Colonic mucosa (tissue), 4 donors: ENCODE measurements around the gene INHBB. TPM values are rescaled to one million over a fixed set of nuclear protein-coding genes. Genes with fewer than 3 reads are reported as not detected.

Experiments
- DNase-seq: peaks from one replicate; pipeline ENCODE4 v3.0.0-alpha.2; 2020
- H3K27ac ChIP-seq: fragments of 200-600 bp; one replicate; pipeline ENCODE4 v1.8.0; 2021
- H3K27me3 ChIP-seq: fragments of 200-600 bp; one replicate; pipeline ENCODE4 v1.8.0; 2021
- H3K36me3 ChIP-seq: fragments of 200-600 bp; one replicate; pipeline ENCODE4 v1.8.0; 2021
- H3K4me1 ChIP-seq: fragments of 200-600 bp; one replicate; pipeline ENCODE4 v1.8.0; 2021; ENCODE audit warnings: mild to moderate bottlenecking
- H3K4me3 ChIP-seq: fragments of 200-600 bp; one replicate; pipeline ENCODE4 v1.8.0; 2021
- H3K9ac ChIP-seq, 2 donors: one replicate each; pipeline ENCODE4 v1.7.0; 2013; ENCODE audit warnings: control low read depth in 2 of 2, low read depth in 2 of 2, low read length in 2 of 2
- H3K9me3 ChIP-seq: fragments of 200-600 bp; one replicate; pipeline ENCODE4 v1.8.0; 2021
- intact Hi-C: fragments of 100-400 bp; cut with DNase I; formaldehyde crosslinking; loops from one replicate; pipeline ENCODE4 v1.14.1; 2022
- total RNA-seq, 2 donors: library from RNA; stranded (reverse); fragmentation: NEBNext Ultra II Directional in 1 of 2; extraction: Animal tissue kit (Norgen Biotek cat#: 25700) in 1 of 2; gene quantifications; one replicate each; pipeline ENCODE4 v1.2.1, GENCODE V29; 2021
- TF ChIP-seq, protein P1 (sequence below): fragments of 200-600 bp; IDR thresholded peaks from one replicate; pipeline ENCODE4 v1.8.0; 2022; ENCODE audit warnings: antibody characterized with exemption, mild to moderate bottlenecking
- donor health status: healthy.
- donor health status: DM: no; HTN: no; CAD: no.
- donor health status: DM: no; HTN: no; CAD: no.

Gene INHBB
- total RNA-seq, 2 donors from 2014 or later: 0.30 to 3.1 TPM

DNA sequence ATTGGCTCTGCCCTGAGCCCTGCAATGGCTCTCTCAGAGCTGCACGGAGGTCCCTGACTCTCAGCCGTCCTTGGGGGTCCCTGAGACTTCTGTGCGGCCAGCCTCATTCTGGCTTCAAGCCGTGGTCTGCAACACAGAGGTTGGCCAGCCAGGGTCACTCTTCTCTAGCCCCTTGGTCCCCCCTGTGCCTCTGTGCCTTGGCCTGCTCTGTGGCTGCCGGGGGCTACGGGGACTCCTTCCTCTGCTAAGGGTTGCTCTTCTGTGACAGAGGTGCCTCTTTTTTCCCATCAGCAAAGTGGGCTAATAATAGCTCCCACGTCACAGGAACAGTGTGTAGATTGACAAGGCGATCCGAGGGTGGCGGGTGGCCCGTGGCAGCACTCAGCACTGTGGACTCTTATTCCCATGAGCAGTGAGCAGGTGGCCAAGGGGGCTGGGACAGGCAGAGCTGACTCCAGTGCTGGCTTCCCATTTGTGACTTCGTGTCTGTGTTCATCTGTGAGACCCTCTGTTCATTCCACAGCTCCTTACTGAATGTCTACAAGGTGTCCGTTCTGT is 19.4 kb downstream of the INHBB start:
- no peak for DNase-seq
- TF ChIP-seq, protein P1, sequence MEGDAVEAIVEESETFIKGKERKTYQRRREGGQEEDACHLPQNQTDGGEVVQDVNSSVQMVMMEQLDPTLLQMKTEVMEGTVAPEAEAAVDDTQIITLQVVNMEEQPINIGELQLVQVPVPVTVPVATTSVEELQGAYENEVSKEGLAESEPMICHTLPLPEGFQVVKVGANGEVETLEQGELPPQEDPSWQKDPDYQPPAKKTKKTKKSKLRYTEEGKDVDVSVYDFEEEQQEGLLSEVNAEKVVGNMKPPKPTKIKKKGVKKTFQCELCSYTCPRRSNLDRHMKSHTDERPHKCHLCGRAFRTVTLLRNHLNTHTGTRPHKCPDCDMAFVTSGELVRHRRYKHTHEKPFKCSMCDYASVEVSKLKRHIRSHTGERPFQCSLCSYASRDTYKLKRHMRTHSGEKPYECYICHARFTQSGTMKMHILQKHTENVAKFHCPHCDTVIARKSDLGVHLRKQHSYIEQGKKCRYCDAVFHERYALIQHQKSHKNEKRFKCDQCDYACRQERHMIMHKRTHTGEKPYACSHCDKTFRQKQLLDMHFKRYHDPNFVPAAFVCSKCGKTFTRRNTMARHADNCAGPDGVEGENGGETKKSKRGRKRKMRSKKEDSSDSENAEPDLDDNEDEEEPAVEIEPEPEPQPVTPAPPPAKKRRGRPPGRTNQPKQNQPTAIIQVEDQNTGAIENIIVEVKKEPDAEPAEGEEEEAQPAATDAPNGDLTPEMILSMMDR: no peak
- no peaks in the 10 kb centered on the region for H3K27me3 ChIP-seq
- H3K9me3 ChIP-seq: no peaks in the 10 kb centered on the region
- H3K27ac ChIP-seq: no peak overlapping the region
- no peaks in the 10 kb centered on the region for H3K36me3 ChIP-seq
- H3K9ac ChIP-seq: no peak overlapping the region
- no peaks in the 10 kb centered on the region for H3K4me1 ChIP-seq
- H3K4me3 ChIP-seq: no peak overlapping the region
- intact Hi-C loops: no loop called here

DNA sequence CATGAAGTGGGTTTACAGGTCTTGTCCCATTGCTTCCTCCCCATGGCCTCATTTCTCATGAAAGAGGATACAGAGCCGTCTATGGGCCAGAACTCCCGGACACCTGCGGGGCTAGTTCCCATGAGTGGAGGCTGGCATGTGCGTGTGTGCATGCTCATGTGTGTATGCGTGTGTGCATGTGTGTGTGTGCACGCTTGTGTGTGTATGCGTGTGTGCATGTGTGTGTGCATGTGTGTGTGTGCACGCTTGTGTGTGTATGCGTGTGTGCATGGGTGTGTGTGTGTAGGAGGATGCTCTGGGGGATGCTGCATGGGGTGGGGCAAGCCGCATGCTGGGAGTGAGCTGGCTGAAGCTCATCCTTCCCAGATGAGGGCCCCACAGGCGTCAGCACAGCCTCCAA is 20.8 kb downstream of the INHBB start:
- no peak for DNase-seq
- TF ChIP-seq, protein P1: no peak
- Histone ChIP-seq H3K27ac (no peak overlapping the region), H3K27me3 (no peaks in the 10 kb centered on the region), H3K4me1 (no peaks in the 10 kb centered on the region), H3K9me3 (no peaks in the 10 kb centered on the region), H3K4me3 (no peak overlapping the region), H3K9ac (no peak overlapping the region), H3K36me3 (no peaks in the 10 kb centered on the region)
- intact Hi-C loops: no loop called here

DNA sequence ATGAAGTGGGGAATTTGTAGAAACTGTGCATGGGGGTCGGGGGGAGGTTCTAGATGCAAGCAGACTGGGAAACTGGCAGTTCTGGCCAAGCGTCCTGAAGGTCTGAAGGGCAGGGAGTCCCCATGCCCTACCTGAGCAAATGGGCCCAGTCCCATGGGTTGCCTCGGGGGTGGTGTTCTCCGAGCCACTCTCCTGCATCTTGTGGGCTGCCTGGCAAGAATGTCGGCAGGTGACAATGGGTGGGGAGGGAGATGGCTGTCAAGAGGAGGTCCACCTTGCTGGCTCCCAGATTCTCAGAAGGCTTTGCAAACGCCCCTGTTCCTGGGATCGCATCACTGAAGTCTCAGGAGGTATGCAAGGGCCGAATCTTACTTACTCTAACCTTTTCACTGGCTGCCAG is 21.3 kb downstream of the INHBB start:
- Histone ChIP-seq H3K27ac (no peak overlapping the region), H3K4me1 (no peaks in the 10 kb centered on the region), H3K9ac (no peak overlapping the region), H3K27me3 (no peaks in the 10 kb centered on the region), H3K4me3 (no peak overlapping the region), H3K36me3 (no peaks in the 10 kb centered on the region), H3K9me3 (no peaks in the 10 kb centered on the region)
- intact Hi-C loops: no loop called here
- TF ChIP-seq, protein P1: no peak
- no peak for DNase-seq

DNA sequence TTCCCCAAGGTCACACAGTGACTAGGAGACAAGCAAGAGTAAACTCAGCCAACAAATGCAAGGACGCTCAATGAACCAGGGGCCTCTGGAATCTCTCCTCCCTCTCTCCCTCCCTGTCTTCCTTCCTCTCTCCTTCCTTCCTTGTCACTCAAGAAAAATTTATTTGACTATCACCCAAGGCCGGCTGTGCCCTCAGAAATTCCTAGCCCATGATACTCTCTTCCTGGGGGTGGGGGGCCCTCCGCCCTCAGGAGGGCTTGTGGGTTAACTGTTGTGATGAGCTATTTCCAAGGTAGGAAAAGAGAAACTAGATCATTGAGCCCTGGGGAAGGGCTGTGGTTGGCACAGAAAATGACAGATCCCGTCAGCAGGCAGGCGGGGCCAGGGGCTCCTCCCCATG is 21.7 kb downstream of the INHBB start:
- H3K4me1 ChIP-seq: no peaks in the 10 kb centered on the region
- intact Hi-C loops: no loop called here
- DNase-seq: no peak
- no peak overlapping the region for H3K27ac ChIP-seq
- H3K36me3 ChIP-seq: no peaks in the 10 kb centered on the region
- TF ChIP-seq, protein P1: no peak
- no peaks in the 10 kb centered on the region for H3K27me3 ChIP-seq
- H3K9ac ChIP-seq: no peak overlapping the region
- H3K4me3 ChIP-seq: no peak overlapping the region
- no peaks in the 10 kb centered on the region for H3K9me3 ChIP-seq

DNA sequence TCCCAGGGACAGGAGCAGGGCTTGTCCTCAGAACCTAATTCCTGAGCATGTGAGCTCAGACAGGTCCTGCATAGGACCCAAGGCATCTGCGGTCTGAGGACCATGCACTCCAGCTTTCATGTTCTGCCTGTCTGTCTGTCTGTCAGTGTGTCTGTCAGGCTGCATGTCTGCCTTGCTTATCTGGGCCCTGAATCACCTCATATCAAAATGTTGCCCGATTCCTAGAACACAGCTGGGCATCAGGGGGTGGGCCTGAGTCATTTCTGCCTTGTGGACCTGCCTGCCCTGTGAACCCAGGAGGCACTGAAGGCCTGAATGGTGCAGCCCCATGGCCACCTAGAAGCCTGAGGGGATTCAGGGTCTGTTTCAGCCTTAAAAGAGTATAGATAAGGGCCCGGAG is 22.1 kb downstream of the INHBB start:
- TF ChIP-seq, protein P1: no peak
- H3K9ac ChIP-seq: no peak overlapping the region
- intact Hi-C loops: no loop called here
- no peaks in the 10 kb centered on the region for H3K4me1 ChIP-seq
- no peak for DNase-seq
- H3K9me3 ChIP-seq: no peaks in the 10 kb centered on the region
- no peaks in the 10 kb centered on the region for H3K36me3 ChIP-seq
- H3K27ac ChIP-seq: no peak overlapping the region
- no peaks in the 10 kb centered on the region for H3K27me3 ChIP-seq
- no peak overlapping the region for H3K4me3 ChIP-seq

DNA sequence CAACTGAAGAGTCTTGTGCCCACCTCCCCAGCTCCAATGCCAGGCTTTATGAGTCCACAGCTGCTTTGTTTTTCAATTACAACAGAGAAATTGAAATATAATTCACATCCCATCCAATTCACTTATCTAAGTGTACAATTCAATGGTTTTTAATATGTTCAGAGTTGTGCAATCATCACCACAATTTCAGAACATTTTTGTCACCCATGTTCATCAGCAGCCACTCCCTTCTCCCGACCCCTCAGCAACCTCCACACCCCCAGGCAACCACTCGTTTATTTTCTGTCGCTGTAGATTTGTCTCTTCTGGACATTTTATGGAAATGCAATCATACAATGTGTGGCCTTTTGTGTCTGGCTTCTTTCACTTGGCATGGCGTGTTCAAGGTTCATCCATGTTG is 23.3 kb downstream of the INHBB start:
- TF ChIP-seq, protein P1: no peak
- H3K27me3 ChIP-seq: no peaks in the 10 kb centered on the region
- H3K9me3 ChIP-seq: no peaks in the 10 kb centered on the region
- no peak for DNase-seq
- H3K36me3 ChIP-seq: no peaks in the 10 kb centered on the region
- intact Hi-C loops: no loop called here
- H3K9ac ChIP-seq: no peak overlapping the region
- no peaks in the 10 kb centered on the region for H3K4me1 ChIP-seq
- no peak overlapping the region for H3K27ac ChIP-seq
- H3K4me3 ChIP-seq: no peak overlapping the region
